Measurements from ENCODE around the gene ISCU.
A peak's percentile ranks its signal among the peaks of the same experiment; 100 is the strongest.

The ISCU gene

GRCh38 chr12:108560321-108560721 lies 2.1 kb upstream of the ISCU start:
- FAIRE-seq (no peak), DNase-seq (ENCODE audit: insufficient read length, low spot score) (no peak)
- TF ChIP-seq PAX5 (IDR thresholded peaks at IDR 0.05; ENCODE audit: insufficient read depth, low read length, severe bottlenecking), result no peak
- TF ChIP-seq POLR2AphosphoS5 (IDR thresholded peaks at IDR 0.05; ENCODE audit: low read depth, low read length), result no peak
- TF ChIP-seq POU2F2 (IDR thresholded peaks at IDR 0.05; ENCODE audit: low read depth, low read length), result no peak
- no peak for TF ChIP-seq POLR2A (IDR thresholded peaks at IDR 0.05; ENCODE audit: low read depth, low read length)

GRCh38 chr12:108560752-108561719 lies 1.4 kb upstream of the ISCU start, which contains the start of gene SART3:
Gene SART3 (minus strand): TSS chr12:108561173. CDS start chr12:108561154, 19 bp downstream.
- peak; percentile 82 for TF ChIP-seq POLR2AphosphoS5 (IDR thresholded peaks at IDR 0.05; ENCODE audit: low read depth, low read length)
- TF ChIP-seq POLR2A (IDR thresholded peaks at IDR 0.05; ENCODE audit: low read depth, low read length), result peak; percentile 93
- TF ChIP-seq SPI1 (IDR thresholded peaks at IDR 0.05; ENCODE audit: low read depth, low read length), result peak; percentile 75
- no peak for TF ChIP-seq PAX5 (IDR thresholded peaks at IDR 0.05; ENCODE audit: insufficient read depth, low read length, severe bottlenecking)
- TF ChIP-seq TAF1 (IDR thresholded peaks at IDR 0.05; ENCODE audit: low read depth, low read length), result peak; percentile 97
- TF ChIP-seq POU2F2 (IDR thresholded peaks at IDR 0.05; ENCODE audit: low read depth, low read length), result peak; percentile 88
- FAIRE-seq (peak; percentile 85), DNase-seq (ENCODE audit: insufficient read length, low spot score) (peak; percentile 66)

GRCh38 chr12:108561852-108562347 lies 496 bp upstream of the ISCU start:
- TF ChIP-seq POLR2A (IDR thresholded peaks at IDR 0.05; ENCODE audit: low read depth, low read length) (no peak), SPI1 (IDR thresholded peaks at IDR 0.05; ENCODE audit: low read depth, low read length) (no peak), PAX5 (IDR thresholded peaks at IDR 0.05; ENCODE audit: insufficient read depth, low read length, severe bottlenecking) (no peak), POU2F2 (IDR thresholded peaks at IDR 0.05; ENCODE audit: low read depth, low read length) (no peak), TAF1 (IDR thresholded peaks at IDR 0.05; ENCODE audit: low read depth, low read length) (no peak), POLR2AphosphoS5 (IDR thresholded peaks at IDR 0.05; ENCODE audit: low read depth, low read length) (no peak)

GRCh38 chr12:108563136-108563803 lies 874 bp downstream of the ISCU start:
- TF ChIP-seq SPI1 (IDR thresholded peaks at IDR 0.05; ENCODE audit: low read depth, low read length) (no peak), TAF1 (IDR thresholded peaks at IDR 0.05; ENCODE audit: low read depth, low read length) (peak; percentile 10; the same call in 1 of the 2 replicates)
- no peak for DNase-seq (ENCODE audit: insufficient read length, low spot score)
- peak; percentile 84 for FAIRE-seq

More at GRCh38 chr12:108561852-108562347, 496 bp upstream of the ISCU start:
- FAIRE-seq (no peak), DNase-seq (ENCODE audit: insufficient read length, low spot score) (no peak)

- DNase-seq (ENCODE audit: insufficient read length, low spot score) (no peak), FAIRE-seq (no peak)
- TF ChIP-seq POU2F2 (IDR thresholded peaks at IDR 0.05; ENCODE audit: low read depth, low read length) (no peak), TAF1 (IDR thresholded peaks at IDR 0.05; ENCODE audit: low read depth, low read length) (no peak), SPI1 (IDR thresholded peaks at IDR 0.05; ENCODE audit: low read depth, low read length) (no peak), POLR2A (IDR thresholded peaks at IDR 0.05; ENCODE audit: low read depth, low read length) (no peak), POLR2AphosphoS5 (IDR thresholded peaks at IDR 0.05; ENCODE audit: low read depth, low read length) (no peak), PAX5 (IDR thresholded peaks at IDR 0.05; ENCODE audit: insufficient read depth, low read length, severe bottlenecking) (no peak)
Measured at GRCh38 chr12:108563804-108564151, 1.4 kb downstream of the ISCU start.

GRCh38 chr12:108564724-108565123 lies 2.3 kb downstream of the ISCU start:
- DNase-seq (ENCODE audit: insufficient read length, low spot score) (no peak), FAIRE-seq (no peak)
- TF ChIP-seq POLR2A (IDR thresholded peaks at IDR 0.05; ENCODE audit: low read depth, low read length) (no peak), POLR2AphosphoS5 (IDR thresholded peaks at IDR 0.05; ENCODE audit: low read depth, low read length) (no peak), TAF1 (IDR thresholded peaks at IDR 0.05; ENCODE audit: low read depth, low read length) (no peak), SPI1 (IDR thresholded peaks at IDR 0.05; ENCODE audit: low read depth, low read length) (no peak), PAX5 (IDR thresholded peaks at IDR 0.05; ENCODE audit: insufficient read depth, low read length, severe bottlenecking) (no peak)

- FAIRE-seq, result no peak
- no peak for DNase-seq (ENCODE audit: insufficient read length, low spot score)
- TF ChIP-seq TAF1 (IDR thresholded peaks at IDR 0.05; ENCODE audit: low read depth, low read length) (no peak), PAX5 (IDR thresholded peaks at IDR 0.05; ENCODE audit: insufficient read depth, low read length, severe bottlenecking) (no peak), POU2F2 (IDR thresholded peaks at IDR 0.05; ENCODE audit: low read depth, low read length) (no peak), SPI1 (IDR thresholded peaks at IDR 0.05; ENCODE audit: low read depth, low read length) (no peak), POLR2AphosphoS5 (IDR thresholded peaks at IDR 0.05; ENCODE audit: low read depth, low read length) (no peak), POLR2A (IDR thresholded peaks at IDR 0.05; ENCODE audit: low read depth, low read length) (no peak)
Measured at GRCh38 chr12:108565146-108565545, 2.8 kb downstream of the ISCU start.

- DNase-seq (ENCODE audit: insufficient read length, low spot score) (no peak), FAIRE-seq (peak; percentile 73)
- peak; percentile 67; the same call in 1 of the 2 replicates for TF ChIP-seq POLR2AphosphoS5 (IDR thresholded peaks at IDR 0.05; ENCODE audit: low read depth, low read length)
- no peak for TF ChIP-seq POU2F2 (IDR thresholded peaks at IDR 0.05; ENCODE audit: low read depth, low read length)
Measured at GRCh38 chr12:108565976-108566375, 3.6 kb downstream of the ISCU start.

- DNase-seq (ENCODE audit: insufficient read length, low spot score), result no peak
- no peak for TF ChIP-seq PAX5 (IDR thresholded peaks at IDR 0.05; ENCODE audit: insufficient read depth, low read length, severe bottlenecking)
- no peak for TF ChIP-seq POLR2AphosphoS5 (IDR thresholded peaks at IDR 0.05; ENCODE audit: low read depth, low read length)
- no peak for TF ChIP-seq TAF1 (IDR thresholded peaks at IDR 0.05; ENCODE audit: low read depth, low read length)
- no peak for TF ChIP-seq POLR2A (IDR thresholded peaks at IDR 0.05; ENCODE audit: low read depth, low read length)
- no peak for TF ChIP-seq SPI1 (IDR thresholded peaks at IDR 0.05; ENCODE audit: low read depth, low read length)
- no peak for TF ChIP-seq POU2F2 (IDR thresholded peaks at IDR 0.05; ENCODE audit: low read depth, low read length)
- FAIRE-seq, result no peak
Measured at GRCh38 chr12:108566452-108566851, 4.1 kb downstream of the ISCU start.
